H1 (cell line): Measurements from ENCODE around the gene NPSR1. TPM values are rescaled to one million over a fixed set of nuclear protein-coding genes. Genes with fewer than 3 reads are reported as not detected.

Experiments used
- ASH2L ChIP-seq: fragments of 200-600, 300-600 bp; sonication (generic); IDR thresholded peaks from one replicate; pipeline ENCODE4 v1.7.1; 2017; ENCODE audit warnings: low read length
- ATF2 ChIP-seq: IDR thresholded peaks from 2 replicates; pipeline ENCODE4 v1.6.1; 2012; ENCODE audit warnings: low read length, inconsistent platforms
- CHD1 ChIP-seq: IDR thresholded peaks from 2 replicates; pipeline ENCODE4 v1.6.1; 2012; ENCODE audit warnings: low read depth, low read length, improper control_type of control experiment
- CHD7 ChIP-seq: fragments of 300-600 bp; sonication (generic); IDR thresholded peaks from 2 replicates; pipeline ENCODE4 v1.7.1; 2012; ENCODE audit warnings: low read length, moderate library complexity, mild to moderate bottlenecking, inconsistent platforms; ENCODE audit not compliant: insufficient replicate concordance
- JUND ChIP-seq: IDR thresholded peaks from 2 replicates; pipeline ENCODE4 v1.6.1; 2011; ENCODE audit warnings: mild to moderate bottlenecking, improper control_type of control experiment, low read length
- KDM1A ChIP-seq: fragments of 200-600, 300-600 bp; sonication (generic); IDR thresholded peaks from 2 replicates; pipeline ENCODE4 v1.7.1; 2016; ENCODE audit warnings: mild to moderate bottlenecking, low read length, borderline replicate concordance
- RBBP5 ChIP-seq: IDR thresholded peaks from 2 replicates; pipeline ENCODE4 v1.7.1; 2012; ENCODE audit warnings: low read depth, mild to moderate bottlenecking, inconsistent platforms, low read length, moderate library complexity, borderline replicate concordance
- RFX5 ChIP-seq: IDR thresholded peaks from 2 replicates; pipeline ENCODE4 v1.6.1; 2011; ENCODE audit warnings: low read depth, low read length, improper control_type of control experiment, borderline replicate concordance
- RXRA ChIP-seq: IDR thresholded peaks from 2 replicates; pipeline ENCODE4 v1.6.1; 2011; ENCODE audit warnings: low read depth, mild to moderate bottlenecking, low read length, moderate library complexity; ENCODE audit not compliant: insufficient read depth
- polyA plus RNA-seq, 7 experiments: library from polyadenylated mRNA; depleted of rRNA in 3 of 7; stranded (reverse) in 5 of 7; unstranded in 2 of 7; fragments of >200 nt in 5 of 7; fragments of 200-250 nt in 2 of 7; gene quantifications; 1 replicate in 5 of 7; 2 replicates in 1 of 7; 4 replicates in 1 of 7; pipeline versions ENCODE4 v1.2.1 to v1.2.3, GENCODE V29; 2011 to 2013; ENCODE audit warnings: missing spikeins in 2 of 7, mixed read lengths in 2 of 7
- total RNA-seq: library from RNA; stranded (reverse); fragmentation: NEBNext Ultra II Directional; extraction: Animal tissue kit (Norgen Biotek cat#: 25700); gene quantifications from 2 replicates; pipeline ENCODE4 v1.2.1, GENCODE V29; 2021
- TF ChIP-seq, protein P1 (sequence below): IDR thresholded peaks from 2 replicates; pipeline ENCODE4 v1.6.1; 2011; ENCODE audit warnings: low read depth, mild to moderate bottlenecking, low read length; ENCODE audit not compliant: insufficient read depth

Gene NPSR1
- total and polyA plus RNA-seq, 2 of the 8 experiments (the other 6 are each of a cell fraction or from before 2014, with no cell fraction given), result not detected

GRCh38 chr7:34841326-34841725 is 183.3 kb downstream of the NPSR1 start (continued):
- TF ChIP-seq CHD7, result no peak
- TF ChIP-seq ASH2L, result no peak
- no peak for TF ChIP-seq RFX5
- no peak for TF ChIP-seq JUND
- no peak for TF ChIP-seq KDM1A
- TF ChIP-seq RBBP5, result no peak
- TF ChIP-seq ATF2, result no peak
- no peak for TF ChIP-seq CHD1
- TF ChIP-seq, protein P1, sequence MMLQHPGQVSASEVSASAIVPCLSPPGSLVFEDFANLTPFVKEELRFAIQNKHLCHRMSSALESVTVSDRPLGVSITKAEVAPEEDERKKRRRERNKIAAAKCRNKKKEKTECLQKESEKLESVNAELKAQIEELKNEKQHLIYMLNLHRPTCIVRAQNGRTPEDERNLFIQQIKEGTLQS, result no peak
- no peak for TF ChIP-seq RXRA
